ENCODE data around the gene PIK3C2G. TPM values are rescaled to one million over a fixed set of nuclear protein-coding genes. Genes with fewer than 3 reads are reported as not detected.

Gene PIK3C2G
- total and polyA plus RNA-seq, 8 donors, result 0.60 to 3.2 (median 1.5) TPM

- TF ChIP-seq CTCF (IDR thresholded peaks at IDR 0.05), result no peak
- no peak for ATAC-seq
These were observed 200.4 kb downstream of the PIK3C2G start for GRCh38 chr12:18461758-18462157.

GRCh38 chr12:18462442-18462841 is 201.1 kb downstream of the PIK3C2G start:
- Histone ChIP-seq H3K9me3 (no peaks in the 10 kb centered on the region), H3K27ac (no peak overlapping the region), H3K36me3 (no peaks in the 10 kb centered on the region), H3K4me1 (peaks cover 0 to 4% (median 3%) of the 10 kb centered on the region in 3 donors), H3K27me3 (no peaks in the 10 kb centered on the region), H3K4me3 (no peak overlapping the region)
- TF ChIP-seq CTCF (IDR thresholded peaks at IDR 0.05), result no peak
- intact Hi-C loops (cut with DNase I), result no loop called here
- FAIRE-seq (no peak), ATAC-seq (peak; percentile 18 to 60 (median 32)), DNase-seq (peak in 1 of 6 donors; percentile 12)
- WGBS, 2 donors, result 3 to 12% methylated on average over 3 of the region's 3 CpGs

More at GRCh38 chr12:18461758-18462157, 200.4 kb downstream of the PIK3C2G start:
- 88 to 93% methylated on average over 2 of the region's 2 CpGs for WGBS, 2 donors
- FAIRE-seq, result no peak
- no peak overlapping the region for H3K4me3 ChIP-seq
- H3K36me3 ChIP-seq, result no peaks in the 10 kb centered on the region
- H3K9me3 ChIP-seq, result no peaks in the 10 kb centered on the region
- DNase-seq, result no peak
- H3K27me3 ChIP-seq, result no peaks in the 10 kb centered on the region
- H3K27ac ChIP-seq, result no peak overlapping the region
- intact Hi-C loops (cut with DNase I), result no loop called here
- peaks cover 0 to 4% (median 3%) of the 10 kb centered on the region in 3 donors for H3K4me1 ChIP-seq

GRCh38 chr12:18467620-18468245 is 206.4 kb downstream of the PIK3C2G start:
- H3K4me3 ChIP-seq, result no peak overlapping the region
- TF ChIP-seq CTCF (IDR thresholded peaks at IDR 0.05), result no peak
- peaks cover 0 to 3% (median 0%) of the 10 kb centered on the region in 3 donors for H3K4me1 ChIP-seq
- no peaks in the 10 kb centered on the region for H3K36me3 ChIP-seq
- H3K27ac ChIP-seq, result no peak overlapping the region
- intact Hi-C loops (cut with DNase I), result no loop called here
- H3K9me3 ChIP-seq, result no peaks in the 10 kb centered on the region
- H3K27me3 ChIP-seq, result no peaks in the 10 kb centered on the region
- DNase-seq, result no peak
- no peak for FAIRE-seq
- ATAC-seq, result no peak

GRCh38 chr12:18468246-18469075 is 207.1 kb downstream of the PIK3C2G start:
- H3K4me1 ChIP-seq, result no peaks in the 10 kb centered on the region
- H3K9me3 ChIP-seq, result no peaks in the 10 kb centered on the region
- FAIRE-seq (no peak), ATAC-seq (peak in 2 of 4 donors; percentile 36 to 45), DNase-seq (no peak)
- no peaks in the 10 kb centered on the region for H3K36me3 ChIP-seq
- TF ChIP-seq CTCF (IDR thresholded peaks at IDR 0.05), result no peak
- no peaks in the 10 kb centered on the region for H3K27me3 ChIP-seq
- H3K4me3 ChIP-seq, result no peak overlapping the region
- intact Hi-C loops (cut with DNase I), result no loop called here
- no peak overlapping the region for H3K27ac ChIP-seq
- 63 to 80% methylated on average over 1 of the region's 1 CpG for WGBS, 2 donors

GRCh38 chr12:18470251-18470650 is 208.9 kb downstream of the PIK3C2G start:
- H3K27ac ChIP-seq, result no peak overlapping the region
- no peak for TF ChIP-seq CTCF (IDR thresholded peaks at IDR 0.05)
- no peak overlapping the region for H3K4me3 ChIP-seq
- intact Hi-C loops (cut with DNase I), result no loop called here
- WGBS, 2 donors, result 65 to 71% methylated on average over 3 of the region's 3 CpGs
- H3K27me3 ChIP-seq, result no peaks in the 10 kb centered on the region
- H3K36me3 ChIP-seq, result no peaks in the 10 kb centered on the region
- H3K9me3 ChIP-seq, result no peaks in the 10 kb centered on the region
- ATAC-seq (no peak), DNase-seq (no peak), FAIRE-seq (no peak)
- H3K4me1 ChIP-seq, result no peaks in the 10 kb centered on the region

All from pancreas (tissue), 10 donors.